SJCRH30 (cell line): ENCODE results near the gene AHDC1. TPM values are rescaled to one million over a fixed set of nuclear protein-coding genes. Genes with fewer than 3 reads are reported as not detected.
"Not testable (repeated sequence)": the region's sequence is repeated elsewhere in the genome, so short reads cannot be mapped to it uniquely, and the experiment has no call there.

Experiments used
- DNase-seq, 2 experiments: peaks; one replicate each; pipeline ENCODE4 v3.0.0-alpha.2; 2015 to 2020
- H3K27ac ChIP-seq: fragments of 250-450 bp; sonication (Bioruptor Pico); 2 replicates; pipeline ENCODE4 v1.5.1; 2020; ENCODE audit warnings: mild to moderate bottlenecking, moderate library complexity
- H3K27me3 ChIP-seq: fragments of 250-450 bp; sonication (Bioruptor Pico); 2 replicates; pipeline ENCODE4 v1.5.1; 2020; ENCODE audit warnings: mild to moderate bottlenecking, moderate library complexity
- H3K36me3 ChIP-seq: fragments of 250-450 bp; sonication (Bioruptor Pico); 2 replicates; pipeline ENCODE4 v1.5.1; 2020; ENCODE audit warnings: mild to moderate bottlenecking, moderate library complexity
- H3K4me1 ChIP-seq: fragments of 250-450 bp; sonication (Bioruptor Pico); 2 replicates; pipeline ENCODE4 v1.5.1; 2020; ENCODE audit warnings: mild to moderate bottlenecking, moderate library complexity
- H3K4me3 ChIP-seq: fragments of 250-450 bp; sonication (Bioruptor Pico); 2 replicates; pipeline ENCODE4 v1.5.1; 2020; ENCODE audit warnings: mild to moderate bottlenecking, moderate library complexity
- H3K9me3 ChIP-seq: fragments of 250-450 bp; sonication (Bioruptor Pico); replicated peaks from 2 replicates; pipeline ENCODE4 v1.5.1; 2020; ENCODE audit warnings: mild to moderate bottlenecking, moderate library complexity
- total RNA-seq: library from RNA; depleted of rRNA; stranded (reverse); fragments of >200 nt; shearing (Covaris generic); gene quantifications from 2 replicates; pipeline ENCODE4 v1.2.3, GENCODE V29; 2014; rRNA removed

Gene AHDC1, protein sequence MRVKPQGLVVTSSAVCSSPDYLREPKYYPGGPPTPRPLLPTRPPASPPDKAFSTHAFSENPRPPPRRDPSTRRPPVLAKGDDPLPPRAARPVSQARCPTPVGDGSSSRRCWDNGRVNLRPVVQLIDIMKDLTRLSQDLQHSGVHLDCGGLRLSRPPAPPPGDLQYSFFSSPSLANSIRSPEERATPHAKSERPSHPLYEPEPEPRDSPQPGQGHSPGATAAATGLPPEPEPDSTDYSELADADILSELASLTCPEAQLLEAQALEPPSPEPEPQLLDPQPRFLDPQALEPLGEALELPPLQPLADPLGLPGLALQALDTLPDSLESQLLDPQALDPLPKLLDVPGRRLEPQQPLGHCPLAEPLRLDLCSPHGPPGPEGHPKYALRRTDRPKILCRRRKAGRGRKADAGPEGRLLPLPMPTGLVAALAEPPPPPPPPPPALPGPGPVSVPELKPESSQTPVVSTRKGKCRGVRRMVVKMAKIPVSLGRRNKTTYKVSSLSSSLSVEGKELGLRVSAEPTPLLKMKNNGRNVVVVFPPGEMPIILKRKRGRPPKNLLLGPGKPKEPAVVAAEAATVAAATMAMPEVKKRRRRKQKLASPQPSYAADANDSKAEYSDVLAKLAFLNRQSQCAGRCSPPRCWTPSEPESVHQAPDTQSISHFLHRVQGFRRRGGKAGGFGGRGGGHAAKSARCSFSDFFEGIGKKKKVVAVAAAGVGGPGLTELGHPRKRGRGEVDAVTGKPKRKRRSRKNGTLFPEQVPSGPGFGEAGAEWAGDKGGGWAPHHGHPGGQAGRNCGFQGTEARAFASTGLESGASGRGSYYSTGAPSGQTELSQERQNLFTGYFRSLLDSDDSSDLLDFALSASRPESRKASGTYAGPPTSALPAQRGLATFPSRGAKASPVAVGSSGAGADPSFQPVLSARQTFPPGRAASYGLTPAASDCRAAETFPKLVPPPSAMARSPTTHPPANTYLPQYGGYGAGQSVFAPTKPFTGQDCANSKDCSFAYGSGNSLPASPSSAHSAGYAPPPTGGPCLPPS (N-terminal part only)
- 29.7 and 30.6 TPM in 2 replicates for total RNA-seq

DNA sequence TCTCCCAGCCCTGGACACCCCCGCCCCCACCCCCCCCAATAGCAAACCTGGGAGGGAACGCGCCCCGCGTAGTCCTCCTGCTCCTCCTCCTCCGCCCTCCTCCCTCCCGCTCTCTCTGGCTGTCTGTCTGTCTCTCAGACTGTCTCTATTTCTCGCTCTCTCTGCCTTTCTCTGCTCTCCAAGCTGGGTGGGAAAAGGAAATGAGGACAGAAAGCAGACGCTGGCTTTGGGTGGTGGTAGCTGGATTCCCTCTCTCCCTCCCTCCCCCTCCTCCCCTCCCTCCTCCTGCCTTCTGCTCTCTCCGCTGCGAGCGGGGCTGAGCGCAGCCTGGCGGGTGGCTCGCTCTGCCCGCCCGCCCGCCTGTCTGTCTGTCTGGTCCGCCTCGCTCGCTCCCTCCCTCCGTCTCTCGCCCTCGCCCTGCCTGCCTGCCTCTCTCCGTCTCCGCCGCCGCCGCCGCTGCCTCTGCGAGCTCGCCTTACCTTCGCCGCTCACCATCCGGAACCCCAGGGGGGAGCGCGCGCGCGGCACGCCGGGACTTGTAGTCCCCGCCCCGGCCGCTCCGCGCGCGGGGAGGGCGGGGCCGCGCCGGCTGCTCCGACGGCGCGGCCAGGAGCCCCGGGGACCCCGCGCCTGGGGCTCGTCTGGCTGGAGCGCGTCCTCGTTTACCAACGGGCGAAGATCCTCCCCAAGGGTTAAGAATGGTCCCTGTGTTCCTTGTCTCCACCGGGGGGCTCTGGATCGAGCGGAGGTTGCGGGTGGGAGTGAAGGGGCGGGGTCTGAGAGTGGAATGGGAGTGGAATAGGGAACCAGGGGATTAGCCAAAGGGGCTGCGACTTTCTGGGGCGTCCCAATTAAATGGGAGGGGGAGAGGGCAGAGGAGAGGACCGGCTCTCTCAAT lies at the start of gene AHDC1:
Gene AHDC1 (minus strand): TSS at position 464 of the 898 bp plus-strand sequence. CDS start 52,029 bp downstream, outside the sequence.
- peaks cover 50% of the 10 kb centered on the region for H3K4me1 ChIP-seq
- H3K9me3 ChIP-seq: no peaks in the 10 kb centered on the region
- DNase-seq: peak; percentile 94 to 96
- H3K4me3 ChIP-seq: peak within 1 kb of the TSS; percentile 99
- peak within 1 kb of the TSS; percentile 82 for H3K27ac ChIP-seq
- no peaks in the 10 kb centered on the region for H3K36me3 ChIP-seq
- no peaks in the 10 kb centered on the region for H3K27me3 ChIP-seq

DNA sequence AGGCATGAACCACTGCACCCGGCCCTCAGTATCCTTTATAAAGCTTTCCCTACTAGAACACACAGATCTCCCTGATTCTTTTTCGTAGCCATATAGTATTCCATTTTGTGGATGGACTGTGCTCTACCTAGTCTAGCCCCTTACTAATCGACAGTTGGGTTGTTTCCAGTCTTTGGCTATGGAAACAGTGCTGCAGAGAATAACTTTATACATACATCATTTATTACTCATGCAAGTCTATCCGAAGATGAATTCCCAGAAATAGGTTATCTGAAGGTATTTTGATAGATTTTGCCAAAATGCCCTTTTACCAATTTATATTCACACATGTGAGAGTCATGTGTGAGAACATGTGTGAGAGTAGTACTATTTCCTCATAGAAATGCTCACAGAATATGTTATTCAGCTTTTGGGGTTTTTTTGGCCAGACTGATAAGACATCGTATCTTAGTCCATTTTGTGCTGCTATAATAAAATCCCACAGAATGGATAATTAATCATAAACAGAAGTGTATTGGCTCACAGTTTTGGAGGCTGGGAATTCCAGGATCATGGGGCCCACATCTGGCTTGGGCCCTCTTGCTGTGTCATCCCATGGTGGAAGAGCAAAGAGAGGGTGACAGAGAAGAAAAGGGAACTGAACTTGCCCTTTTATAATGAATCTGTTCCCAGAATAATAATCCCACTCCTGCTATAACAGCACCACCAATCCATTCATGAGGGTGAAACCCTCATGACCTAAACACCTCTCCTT lies 48.3 kb upstream of the AHDC1 start:
- no peaks in the 10 kb centered on the region for H3K36me3 ChIP-seq
- no peak overlapping the region for H3K27ac ChIP-seq
- DNase-seq: no peak
- no peak overlapping the region for H3K4me3 ChIP-seq
- H3K9me3 ChIP-seq: no peaks in the 10 kb centered on the region
- no peaks in the 10 kb centered on the region for H3K27me3 ChIP-seq
- H3K4me1 ChIP-seq: no peaks in the 10 kb centered on the region; the same call in none of the 2 replicates

DNA sequence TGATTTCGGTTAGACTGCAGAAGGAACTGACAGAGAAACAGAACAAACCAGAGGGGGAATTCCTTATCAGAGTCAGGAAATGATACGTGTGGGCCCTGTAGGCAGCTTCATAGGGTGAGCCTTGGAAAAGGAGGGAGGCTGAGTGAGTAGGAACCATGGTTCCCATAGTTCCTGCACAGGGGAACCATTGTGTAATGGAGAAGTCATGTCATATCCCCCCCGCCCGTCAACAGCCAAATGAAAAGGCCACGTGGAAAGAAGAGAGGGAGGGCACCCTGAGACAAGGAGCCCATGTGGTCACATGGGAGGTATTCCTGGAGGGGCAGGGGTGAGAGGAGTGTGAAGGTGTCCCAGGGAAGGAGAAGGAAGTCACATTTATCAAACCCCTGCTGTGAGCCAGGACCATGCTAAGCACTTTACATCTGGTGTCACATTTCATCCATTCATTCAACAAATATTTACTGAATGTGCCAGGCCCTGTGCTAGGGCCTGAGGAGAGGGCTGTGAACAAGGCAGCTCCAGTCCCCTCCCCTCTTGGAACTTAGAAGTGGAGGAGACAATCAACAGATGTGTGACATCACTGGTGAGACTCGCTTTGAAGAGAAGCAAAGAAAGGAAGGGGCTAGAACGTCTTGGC lies 46.7 kb upstream of the AHDC1 start:
- DNase-seq: no peak
- no peaks in the 10 kb centered on the region for H3K27me3 ChIP-seq
- no peak overlapping the region for H3K4me3 ChIP-seq

DNA sequence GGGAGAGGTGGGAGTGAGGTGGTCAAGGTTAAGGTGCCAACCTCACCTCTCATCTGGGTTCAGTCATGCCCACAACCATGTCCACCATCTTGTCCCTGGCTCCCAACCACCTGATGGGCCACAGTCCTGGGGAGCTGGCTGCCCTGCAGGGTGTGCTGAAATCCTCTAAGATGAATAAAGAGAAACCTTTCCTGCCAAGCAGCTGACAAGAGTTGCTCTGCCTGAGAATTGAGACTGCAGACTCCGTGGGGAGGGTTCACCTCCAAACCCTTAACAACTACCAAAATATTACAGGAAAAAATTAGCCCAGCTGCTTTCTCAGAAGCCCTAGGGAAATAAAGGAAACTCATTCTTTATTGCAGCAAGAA lies 46.2 kb upstream of the AHDC1 start:
- H3K27me3 ChIP-seq: no peaks in the 10 kb centered on the region
- H3K4me3 ChIP-seq: no peak overlapping the region
- H3K27ac ChIP-seq: no peak overlapping the region
- no peaks in the 10 kb centered on the region; the same call in none of the 2 replicates for H3K4me1 ChIP-seq
- no peak for DNase-seq
- no peaks in the 10 kb centered on the region for H3K9me3 ChIP-seq
- H3K36me3 ChIP-seq: no peaks in the 10 kb centered on the region

More for the DNA sequence above, 46.7 kb upstream of the AHDC1 start:
- Histone ChIP-seq H3K4me1 (no peaks in the 10 kb centered on the region; the same call in none of the 2 replicates), H3K27ac (no peak overlapping the region), H3K9me3 (no peaks in the 10 kb centered on the region), H3K36me3 (no peaks in the 10 kb centered on the region)

DNA sequence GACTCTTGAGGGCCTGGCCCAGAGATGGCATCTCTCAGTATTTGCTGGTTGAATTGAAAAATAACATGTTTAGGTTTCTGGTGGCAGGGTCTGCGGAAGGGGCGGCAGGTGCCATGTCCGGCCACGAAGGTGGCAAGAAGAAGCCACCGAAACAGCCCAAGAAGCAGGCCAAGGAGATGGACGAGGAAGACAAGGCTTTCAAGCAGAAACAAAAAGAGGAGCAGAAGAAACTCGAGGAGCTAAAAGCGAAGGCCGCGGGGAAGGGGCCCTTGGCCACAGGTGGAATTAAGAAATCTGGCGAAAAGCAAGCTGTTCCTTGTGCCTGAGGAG lies 45.3 kb upstream of the AHDC1 start:
- Histone ChIP-seq H3K4me1 (no peaks in the 10 kb centered on the region; the same call in none of the 2 replicates), H3K27ac (no peak overlapping the region), H3K9me3 (no peaks in the 10 kb centered on the region), H3K27me3 (no peaks in the 10 kb centered on the region), H3K4me3 (no peak overlapping the region), H3K36me3 (no peaks in the 10 kb centered on the region)
- no peak for DNase-seq

DNA sequence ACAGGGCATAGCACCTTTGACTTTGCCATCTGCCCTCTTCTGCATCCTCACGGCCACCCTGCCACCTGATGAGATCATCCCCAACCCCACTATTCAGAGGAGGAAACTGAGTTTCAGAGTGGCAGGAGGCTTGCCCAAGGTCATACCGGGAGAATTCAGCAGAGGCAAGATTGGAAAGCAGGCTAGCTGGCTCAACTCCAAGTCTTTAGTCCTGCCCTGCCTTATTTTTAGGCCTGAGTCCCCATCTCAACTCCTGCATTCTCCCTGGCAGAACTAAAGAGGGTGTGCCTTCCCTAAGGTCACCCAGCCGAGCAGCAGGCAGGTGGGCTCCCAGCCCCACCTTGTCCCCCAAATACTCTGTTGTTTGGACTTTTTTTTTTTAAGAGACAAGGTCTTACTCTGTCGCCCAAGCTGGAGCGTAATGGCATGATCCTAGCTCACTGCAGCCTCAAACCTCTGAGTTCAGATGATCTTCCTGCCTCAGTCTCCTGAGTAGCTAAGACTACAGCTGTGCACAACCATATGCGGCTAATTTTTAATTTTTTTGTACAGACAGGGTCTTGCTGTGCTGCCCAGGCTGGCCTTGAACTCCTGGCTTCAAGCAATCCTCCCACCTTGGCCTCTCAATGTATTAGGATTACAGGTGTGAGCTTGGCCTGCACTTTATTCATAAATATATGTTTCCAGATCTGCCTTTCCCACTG lies 44.8 kb upstream of the AHDC1 start:
- no peak overlapping the region for H3K4me3 ChIP-seq
- H3K27ac ChIP-seq: no peak overlapping the region
- H3K9me3 ChIP-seq: no peaks in the 10 kb centered on the region
- DNase-seq: no peak
- H3K36me3 ChIP-seq: no peaks in the 10 kb centered on the region
- no peaks in the 10 kb centered on the region for H3K27me3 ChIP-seq
- no peaks in the 10 kb centered on the region; the same call in none of the 2 replicates for H3K4me1 ChIP-seq

DNA sequence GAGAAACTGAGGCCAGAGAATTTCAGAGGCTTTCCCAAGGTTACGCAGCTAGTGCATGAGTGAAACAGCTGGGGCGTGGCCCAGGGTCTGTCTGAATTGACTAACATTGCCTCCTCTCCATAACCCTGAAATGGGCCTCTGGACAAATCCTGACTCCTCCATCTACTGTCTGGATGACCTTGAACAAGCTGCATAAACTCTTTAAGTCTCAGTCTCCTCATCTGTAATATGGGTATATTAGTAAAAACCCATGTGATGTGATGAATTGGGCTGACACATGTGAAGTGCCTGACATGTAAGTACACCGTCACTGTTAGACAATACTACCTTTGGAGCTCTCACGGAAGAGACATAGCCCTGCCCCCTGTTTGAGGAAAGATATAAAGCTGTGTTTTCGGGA lies 43.4 kb upstream of the AHDC1 start:
- no peak for DNase-seq
- Histone ChIP-seq H3K4me1 (no peaks in the 10 kb centered on the region; the same call in none of the 2 replicates), H3K4me3 (no peak overlapping the region), H3K9me3 (no peaks in the 10 kb centered on the region), H3K27ac (no peak overlapping the region), H3K36me3 (no peaks in the 10 kb centered on the region), H3K27me3 (no peaks in the 10 kb centered on the region)

DNA sequence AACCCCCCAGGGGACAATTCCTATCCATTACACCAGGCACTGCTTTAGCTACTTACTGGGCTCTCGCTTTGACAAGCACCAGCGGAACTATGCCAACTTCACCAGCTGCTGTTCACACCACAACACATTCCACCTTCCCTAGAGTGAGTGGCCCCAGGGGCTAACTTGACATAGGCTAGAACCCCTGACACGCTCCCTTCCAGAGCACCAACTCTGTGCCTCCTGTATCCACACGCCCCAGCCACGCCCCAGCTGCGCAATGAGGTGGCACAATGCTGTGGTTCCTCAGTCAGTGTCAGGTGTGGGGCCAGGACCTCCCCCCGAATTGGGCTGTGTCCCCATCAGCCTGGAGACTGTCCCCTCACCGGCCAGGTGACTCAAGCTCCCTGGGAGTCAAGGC lies 42.7 kb upstream of the AHDC1 start:
- no peak for DNase-seq
- no peaks in the 10 kb centered on the region for H3K27me3 ChIP-seq
- no peak overlapping the region for H3K4me3 ChIP-seq
- no peaks in the 10 kb centered on the region; the same call in none of the 2 replicates for H3K4me1 ChIP-seq
- no peak overlapping the region for H3K27ac ChIP-seq
- no peaks in the 10 kb centered on the region for H3K9me3 ChIP-seq
- no peaks in the 10 kb centered on the region for H3K36me3 ChIP-seq

DNA sequence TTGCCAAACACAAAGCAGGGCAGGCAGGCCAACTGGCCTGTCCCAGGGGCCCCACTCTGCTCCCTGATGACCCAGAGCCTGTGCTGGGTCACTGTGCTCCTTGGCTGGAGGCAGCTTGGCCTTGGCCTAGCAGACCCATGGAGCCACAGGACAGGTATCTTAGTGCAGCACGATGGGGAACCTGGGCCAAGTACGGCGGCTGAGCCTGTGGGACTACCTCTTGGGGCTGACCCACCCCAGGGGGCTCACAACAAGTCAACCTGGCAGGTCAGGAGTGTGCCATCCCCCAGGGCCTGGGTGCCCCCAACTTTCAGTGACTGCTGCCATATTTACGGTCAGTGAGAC lies 41.1 kb upstream of the AHDC1 start:
- Histone ChIP-seq H3K9me3 (no peaks in the 10 kb centered on the region), H3K4me1 (no peaks in the 10 kb centered on the region), H3K27ac (no peak overlapping the region), H3K27me3 (no peaks in the 10 kb centered on the region), H3K36me3 (no peaks in the 10 kb centered on the region), H3K4me3 (no peak overlapping the region)
- no peak for DNase-seq

DNA sequence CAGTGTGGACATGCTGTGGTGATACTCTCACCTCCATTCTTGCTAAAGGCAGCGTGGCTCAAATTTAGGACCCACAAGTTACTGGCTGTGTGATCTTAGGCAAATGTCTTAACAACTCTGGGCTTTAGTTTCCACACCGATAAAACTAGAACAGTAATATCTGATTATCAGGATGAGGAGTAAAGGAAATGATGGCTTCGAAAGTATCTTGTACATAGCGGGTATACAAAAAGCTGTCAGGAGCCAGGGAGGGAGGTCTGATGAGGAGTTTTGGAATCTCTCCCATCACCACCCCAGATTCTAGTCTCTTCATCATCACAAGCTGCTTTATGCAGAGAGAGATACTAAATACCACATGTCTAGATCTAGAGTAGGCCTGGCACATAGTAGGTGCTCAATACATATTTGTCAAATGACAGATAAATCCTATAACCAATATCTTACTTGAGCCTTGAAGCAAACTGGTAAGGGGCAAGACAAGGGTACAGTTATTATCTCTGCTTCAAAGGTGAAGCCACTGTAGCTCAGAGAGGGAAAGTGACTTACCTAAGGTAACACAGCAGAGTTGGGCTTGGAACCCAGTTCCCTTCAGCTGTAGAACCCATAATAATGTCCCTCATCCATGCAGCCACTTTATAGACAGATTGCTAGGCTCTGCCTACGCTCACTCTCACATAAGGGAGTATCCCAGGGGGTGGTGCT lies 40.6 kb upstream of the AHDC1 start:
- Histone ChIP-seq H3K27me3 (no peaks in the 10 kb centered on the region), H3K9me3 (no peaks in the 10 kb centered on the region), H3K4me1 (no peaks in the 10 kb centered on the region), H3K36me3 (no peaks in the 10 kb centered on the region), H3K27ac (no peak overlapping the region), H3K4me3 (no peak overlapping the region)
- no peak for DNase-seq

DNA sequence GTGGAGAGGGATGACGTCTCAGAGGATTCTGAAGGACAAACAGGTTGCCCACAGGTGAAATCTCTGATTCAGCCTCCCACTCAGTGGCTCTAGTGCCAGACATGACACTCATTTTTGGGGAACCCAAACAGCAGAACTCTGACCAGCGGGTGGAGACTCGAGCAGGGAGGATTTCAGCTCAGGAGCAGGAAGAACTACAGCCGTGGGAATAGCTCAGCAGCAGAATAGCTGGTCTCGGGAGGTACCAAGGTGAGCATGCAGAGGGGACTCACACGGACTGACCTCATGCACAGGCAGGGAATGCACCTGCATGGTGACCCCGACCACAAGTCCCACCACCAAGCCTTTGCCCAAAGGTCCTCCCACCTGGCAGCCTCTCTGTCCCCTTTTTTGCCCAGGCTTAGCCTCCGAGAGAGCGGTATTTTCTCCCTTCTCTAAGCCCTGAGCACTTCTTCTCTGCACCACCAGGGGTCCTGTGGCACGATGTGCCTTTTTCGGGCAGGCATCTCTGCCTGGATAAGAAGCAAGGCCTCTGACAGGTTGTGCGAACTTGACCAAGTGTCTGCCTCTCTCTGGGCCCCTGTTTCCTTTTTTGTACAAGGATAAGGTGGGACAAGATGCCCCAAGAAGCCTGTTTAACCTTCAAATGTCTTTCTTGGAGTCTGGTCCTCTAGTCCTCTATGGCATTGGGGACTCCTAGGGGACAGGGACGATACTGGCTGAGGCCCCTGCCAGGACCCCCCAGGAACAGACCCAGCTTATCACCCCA lies 39.8 kb upstream of the AHDC1 start:
- Histone ChIP-seq H3K4me3 (no peak overlapping the region), H3K36me3 (no peaks in the 10 kb centered on the region), H3K9me3 (no peaks in the 10 kb centered on the region), H3K27ac (no peak overlapping the region), H3K4me1 (no peaks in the 10 kb centered on the region), H3K27me3 (no peaks in the 10 kb centered on the region)
- DNase-seq: peak; percentile 45 to 66

DNA sequence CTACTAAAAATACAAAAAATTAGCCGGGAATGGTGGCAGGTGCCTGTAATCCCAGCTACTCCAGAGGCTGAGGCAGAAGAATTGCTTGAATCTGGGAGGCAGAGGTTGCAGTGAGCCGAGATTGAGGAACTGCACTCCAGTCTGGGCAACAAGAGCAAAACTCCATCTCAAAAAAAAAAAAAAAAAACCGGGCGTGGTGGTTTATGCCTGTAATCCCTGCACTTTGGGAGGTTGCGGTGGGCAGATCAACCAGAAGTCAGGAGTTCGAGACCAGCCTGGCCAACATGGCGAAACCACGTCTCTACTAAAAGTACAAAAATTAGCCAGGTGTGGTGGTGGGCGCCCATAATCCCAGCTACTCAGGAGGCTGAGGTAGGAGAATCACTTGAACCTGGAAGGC lies 36.6 kb upstream of the AHDC1 start:
- not testable (repeated sequence) for H3K36me3 ChIP-seq, H3K4me1 ChIP-seq

More for the DNA sequence above, 36.6 kb upstream of the AHDC1 start:
- H3K27me3 ChIP-seq, H3K9me3 ChIP-seq, H3K27ac ChIP-seq, DNase-seq, H3K4me3 ChIP-seq: not testable (repeated sequence)
